ENCODE data around the gene ADSS1.

DNA sequence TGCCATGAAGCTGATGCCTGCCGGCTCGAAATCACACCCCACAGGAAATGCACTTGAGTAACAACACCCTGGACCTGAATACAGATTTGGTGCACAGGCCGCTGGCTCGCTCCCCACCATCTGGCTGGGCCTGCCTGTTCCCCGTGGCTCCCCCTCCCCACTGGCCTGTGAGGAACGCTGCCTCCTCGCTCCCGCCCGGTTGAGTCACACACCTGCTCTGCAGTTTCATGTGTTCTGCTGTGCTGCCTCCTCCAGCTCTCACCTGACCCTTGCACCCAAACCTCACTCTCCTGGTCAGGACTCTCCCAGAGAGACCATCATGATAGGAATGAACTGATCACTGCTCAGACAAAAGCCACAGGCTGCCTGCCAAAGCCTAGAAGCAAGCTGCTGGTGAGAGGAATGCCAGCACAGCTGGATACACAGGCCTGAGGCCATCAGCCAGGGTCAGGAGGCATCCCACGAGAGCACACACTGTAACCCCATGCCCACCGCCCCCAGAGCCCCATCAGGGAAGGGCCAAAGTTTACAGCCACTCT is 25.2 kb downstream of the ADSS1 start:
- TF ChIP-seq POLR2A (IDR thresholded peaks at IDR 0.05; ENCODE audit: low read depth, low read length) (no peak), TAF1 (IDR thresholded peaks at IDR 0.05; ENCODE audit: low read depth, low read length) (no peak), POLR2AphosphoS5 (IDR thresholded peaks at IDR 0.05; ENCODE audit: low read depth, low read length) (no peak)
